ENCODE data around the gene PRM2.

Gene PRM2

GRCh38 chr16:11242658-11243057, 33.6 kb downstream of the PRM2 start:
- DNase-seq: no peak

GRCh38 chr16:11241480-11242204, 34.6 kb downstream of the PRM2 start:
- DNase-seq: no peak

DNA sequence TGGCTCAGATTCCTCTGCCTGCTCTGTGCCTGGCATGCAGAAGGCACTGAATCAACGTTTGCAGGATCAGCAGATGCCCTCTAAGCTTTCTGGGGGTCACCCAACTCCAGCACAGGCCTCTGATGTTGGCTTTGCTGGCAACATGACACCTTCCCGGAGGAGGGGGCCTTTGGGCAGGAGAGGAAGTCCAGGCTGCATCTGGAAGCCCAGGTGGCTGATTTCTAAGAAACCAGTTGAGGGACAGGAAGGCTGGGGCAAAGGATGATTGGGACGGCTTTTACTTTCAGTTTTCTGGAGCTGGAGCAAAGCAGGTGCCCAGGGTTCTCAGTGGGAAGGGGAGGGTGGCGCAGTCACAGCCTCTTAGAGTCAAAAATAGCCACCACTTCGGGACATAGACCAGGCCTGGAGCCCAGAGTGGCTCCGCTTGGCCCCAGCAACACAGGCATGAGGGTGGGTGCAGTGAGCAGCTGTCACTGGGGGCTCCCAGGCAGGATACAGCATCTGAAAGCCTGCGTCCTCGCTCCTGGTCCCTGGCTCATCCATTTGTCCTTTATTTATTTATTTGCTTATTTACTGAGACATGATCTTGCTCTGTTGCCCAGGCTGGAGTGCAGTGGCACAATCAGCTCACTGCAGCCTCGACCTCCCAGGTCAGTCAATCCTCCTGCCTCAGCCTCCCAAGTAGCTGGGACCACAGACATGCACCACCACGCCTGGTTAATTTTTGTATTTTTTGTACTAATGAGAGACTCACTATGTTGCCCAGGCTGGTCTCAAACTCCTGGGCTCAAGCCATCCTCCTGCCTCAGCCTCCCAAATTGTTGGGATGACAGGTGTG, 35.4 kb downstream of the PRM2 start:
- no peak for DNase-seq

DNA sequence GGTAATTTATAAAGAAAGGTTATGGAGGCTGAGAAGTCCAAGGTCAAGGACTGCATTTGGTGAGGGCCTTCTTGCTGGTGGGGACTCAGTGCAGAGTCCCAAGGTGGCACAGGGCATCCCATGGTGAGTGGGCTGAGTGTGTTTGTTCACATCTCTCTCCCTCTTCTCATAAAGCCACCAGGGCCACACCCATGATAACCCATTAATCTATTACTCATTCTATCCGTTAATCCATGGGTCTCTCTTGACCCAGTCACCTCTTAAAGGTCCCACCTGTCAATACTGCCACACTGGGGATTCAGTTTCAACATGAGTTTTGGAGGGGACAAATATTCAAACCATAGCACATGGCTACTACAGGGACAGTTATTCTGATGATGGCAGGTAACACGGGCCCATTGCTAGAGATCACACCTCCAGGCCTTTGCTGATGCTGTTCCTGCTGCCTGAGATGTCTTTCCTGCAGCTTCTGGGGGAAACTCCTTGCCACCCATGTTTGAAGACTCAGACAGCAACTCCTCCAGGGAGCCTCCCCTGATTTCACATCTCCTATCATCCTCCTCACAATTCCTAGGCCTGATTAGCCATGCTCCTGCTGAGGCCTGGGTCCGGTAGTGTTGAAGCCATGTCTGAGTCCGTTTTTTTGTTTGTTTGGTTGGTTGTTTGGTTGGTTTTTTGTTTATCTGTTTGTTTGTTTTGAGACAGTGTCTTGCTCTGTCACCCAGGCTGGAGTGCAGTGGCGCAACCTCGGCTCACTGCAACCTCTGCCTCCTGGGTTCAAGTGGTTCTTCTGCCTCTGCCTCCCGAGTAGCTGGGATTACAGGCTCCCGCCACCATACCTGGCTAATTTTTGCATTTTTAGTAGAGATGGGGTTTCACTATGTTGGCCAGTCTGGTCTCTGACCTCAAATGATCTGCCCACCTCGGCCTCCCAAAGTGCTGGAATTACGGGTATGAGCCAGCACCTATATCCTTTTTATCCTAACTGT, 36.3 kb downstream of the PRM2 start:
- no peak for DNase-seq

GRCh38 chr16:11238272-11239202, 37.7 kb downstream of the PRM2 start:
- DNase-seq: no peak

GRCh38 chr16:11236461-11237254, 39.6 kb downstream of the PRM2 start:
- no peak for DNase-seq

DNA sequence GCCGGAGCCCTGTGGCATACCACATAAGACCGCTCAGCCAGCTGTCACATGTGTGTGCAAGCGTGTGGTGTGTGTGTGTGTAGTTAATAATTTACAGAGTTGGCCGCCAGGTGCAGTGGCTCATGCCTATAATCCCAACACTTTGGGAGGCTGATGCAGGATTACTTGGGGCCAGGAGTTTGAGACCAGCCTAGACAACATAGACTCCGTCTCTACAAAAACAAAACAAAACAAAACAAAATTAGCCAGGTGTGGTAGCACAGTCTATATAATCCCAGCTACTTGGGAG, 40.6 kb downstream of the PRM2 start:
- DNase-seq: no peak

DNA sequence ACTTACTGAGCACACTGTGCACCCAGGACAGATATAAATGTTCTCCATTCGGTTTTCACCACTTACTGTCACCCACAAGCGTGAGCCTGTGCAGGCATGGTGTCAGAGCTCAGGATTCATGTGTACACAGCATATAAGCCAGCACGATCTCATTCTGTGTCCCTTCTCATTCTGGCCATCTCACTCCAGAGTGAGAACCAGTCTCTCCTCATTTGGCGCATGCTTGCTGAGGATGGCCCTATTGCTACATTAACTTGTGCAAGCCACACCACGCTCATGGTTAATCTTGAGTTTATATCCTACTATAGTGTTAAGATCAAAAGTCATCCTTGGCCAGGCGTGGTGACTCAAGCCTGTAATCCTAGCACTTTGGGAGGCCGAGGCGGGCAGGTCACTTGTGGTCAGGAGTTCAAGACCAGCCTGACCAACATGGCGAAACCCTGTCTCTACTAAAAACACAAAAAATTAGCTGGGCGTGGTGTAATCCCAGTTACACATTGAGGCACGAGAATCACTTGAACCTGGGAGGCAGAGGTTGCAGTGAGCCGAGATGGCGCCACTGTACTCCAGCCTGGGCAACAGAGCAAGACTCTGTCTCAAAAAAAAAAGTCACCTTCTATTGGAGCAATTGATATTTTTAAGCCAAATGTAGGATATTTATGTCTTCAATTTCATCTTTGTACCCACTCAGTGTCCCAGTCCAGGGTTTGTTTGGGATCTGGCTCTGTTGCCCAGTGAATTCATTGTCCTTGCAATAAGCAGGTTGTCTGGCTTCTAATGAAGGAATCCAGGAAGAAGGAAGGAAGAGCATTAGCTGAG, 41.2 kb downstream of the PRM2 start:
- DNase-seq: no peak

GRCh38 chr16:11233727-11234376, 42.4 kb downstream of the PRM2 start:
- no peak for DNase-seq

DNA sequence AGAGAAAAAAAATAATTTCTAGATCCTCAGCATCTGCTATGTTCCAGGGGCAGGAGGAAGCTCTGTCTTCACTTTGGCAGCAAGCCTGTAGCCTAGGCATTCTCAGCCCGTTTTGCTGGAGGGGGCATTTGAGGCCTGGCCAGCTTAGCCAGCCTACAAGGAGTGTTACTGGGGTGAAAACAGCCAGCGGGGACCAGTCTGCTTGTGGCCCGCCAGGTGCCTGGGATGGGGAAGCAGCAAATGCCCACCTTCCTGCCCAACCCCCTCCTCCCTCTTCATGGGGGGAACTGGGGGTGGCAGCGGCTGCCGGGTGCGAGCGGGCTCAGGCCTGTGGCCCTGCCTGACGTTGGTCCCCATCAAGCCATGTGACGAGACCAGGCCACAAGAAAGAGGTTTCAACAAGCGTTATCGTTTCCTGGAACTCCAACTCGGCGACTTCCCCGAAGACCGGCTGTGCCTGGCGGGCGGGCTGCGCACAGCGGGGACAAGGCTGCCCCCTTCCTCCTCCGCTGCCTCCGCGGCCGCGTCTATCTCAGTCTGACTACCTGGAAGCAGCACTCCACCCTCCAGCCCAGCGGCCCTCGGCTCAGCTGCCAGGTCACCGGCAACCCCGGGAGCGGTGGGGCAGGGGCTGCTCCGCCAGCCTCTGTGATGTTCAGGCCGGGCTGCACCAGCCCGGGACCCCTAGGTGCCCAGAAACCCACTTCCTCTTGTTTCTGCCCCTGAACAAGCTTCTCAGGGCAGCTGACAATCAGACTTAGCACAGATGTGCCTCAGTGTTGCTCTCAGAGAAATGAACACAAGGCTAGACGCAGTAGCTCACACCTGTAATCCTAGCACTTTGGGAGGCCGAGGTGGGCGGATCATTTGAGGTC, 43.2 kb downstream of the PRM2 start:
- DNase-seq: no peak

DNA sequence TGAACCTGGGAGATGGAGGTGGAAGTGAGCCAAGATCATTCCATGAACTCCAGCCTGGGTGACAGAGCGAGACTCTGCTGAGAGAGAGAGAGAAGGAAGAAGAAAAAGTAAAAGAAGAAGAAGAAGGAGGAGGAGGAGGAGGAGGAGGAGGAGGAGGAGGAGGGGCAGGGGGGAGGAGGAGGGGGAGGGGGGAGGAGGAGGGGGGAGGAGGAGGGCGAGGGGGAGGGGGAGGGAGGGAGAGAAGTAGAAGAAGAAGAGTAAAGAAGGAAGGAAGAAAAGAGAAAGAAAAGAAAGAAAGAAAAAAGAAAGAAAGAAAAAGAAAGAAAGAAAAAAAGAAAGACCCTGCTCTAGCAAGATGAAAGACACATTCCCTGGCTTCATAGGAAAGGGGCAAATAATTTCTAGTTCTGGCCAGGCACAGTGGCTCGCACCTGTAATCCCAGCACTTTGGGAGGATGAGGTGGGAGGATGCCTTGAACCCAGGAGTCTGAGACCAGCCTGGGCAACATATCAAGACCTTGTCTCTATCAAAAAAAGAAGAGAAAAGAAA, 43.9 kb downstream of the PRM2 start:
- no peak for DNase-seq

- no peak for DNase-seq
Measured at GRCh38 chr16:11231367-11231970, 44.8 kb downstream of the PRM2 start.

DNA sequence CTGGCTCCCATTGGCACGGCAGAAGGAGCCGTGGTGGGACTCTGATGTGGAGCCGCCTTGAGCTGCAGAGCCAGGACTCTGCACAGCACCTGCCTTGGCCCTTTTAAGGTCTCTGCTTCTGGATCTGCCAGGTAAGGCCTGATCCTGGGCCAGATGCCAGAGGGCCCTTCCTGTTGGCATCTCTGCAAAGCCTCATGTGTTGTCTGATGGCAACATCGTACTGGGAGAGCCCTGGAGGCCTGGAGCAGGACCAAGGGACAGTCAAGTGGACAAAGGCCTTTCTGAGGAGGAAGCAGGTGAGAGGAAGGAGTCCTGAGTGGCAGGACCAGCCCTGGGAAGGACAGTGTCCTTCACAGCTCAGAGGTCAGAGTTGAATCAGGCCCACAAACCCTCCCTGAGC, 46.4 kb downstream of the PRM2 start:
- DNase-seq: no peak

DNA sequence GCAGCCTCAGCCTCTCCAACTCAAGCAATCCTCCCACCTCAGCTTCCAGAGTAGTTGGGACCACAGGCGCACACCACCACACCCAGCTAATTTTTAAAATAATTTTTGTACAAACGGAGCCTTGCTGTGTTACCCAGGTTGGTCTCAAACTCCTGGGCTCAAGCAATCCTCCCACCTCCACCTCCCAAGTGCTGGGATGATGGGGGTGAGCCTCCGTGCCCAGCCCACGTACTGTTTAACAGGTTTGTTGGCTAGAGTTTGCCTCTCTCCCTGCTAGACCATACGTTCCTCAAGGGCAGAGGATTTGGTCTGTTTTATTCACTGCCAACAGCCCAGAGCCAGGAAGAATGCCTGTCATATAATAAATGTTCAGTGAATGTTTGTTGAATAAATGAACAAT, 46.8 kb downstream of the PRM2 start:
- DNase-seq: no peak

GRCh38 chr16:11225677-11226549, 50.4 kb downstream of the PRM2 start:
- DNase-seq: no peak
